ACC112 (cell line): Measurements from ENCODE around the gene BAHD1.

Source experiments
- H2AFZ ChIP-seq: fragments of 200-600 bp; sonication (generic); one replicate; pipeline ENCODE4 v1.6.0; 2017; ENCODE audit warnings: antibody characterized with exemption, low read length; ENCODE audit not compliant: unreplicated experiment
- H3K27ac ChIP-seq: fragments of 200-600 bp; sonication (generic); 2 replicates; pipeline ENCODE4 v1.5.1; 2014; ENCODE audit warnings: low read depth, mild to moderate bottlenecking, antibody characterized with exemption, low read length, moderate library complexity
- H3K27me3 ChIP-seq: fragments of 200-600 bp; sonication (generic); 2 replicates; pipeline ENCODE4 v1.6.1; 2014; ENCODE audit warnings: mild to moderate bottlenecking, antibody characterized with exemption, low read length, moderate library complexity, mixed read lengths; ENCODE audit not compliant: insufficient read depth
- H3K36me3 ChIP-seq: fragments of 200-600 bp; sonication (generic); 2 replicates; pipeline ENCODE4 v1.6.1; 2016; ENCODE audit warnings: mild to moderate bottlenecking, antibody characterized with exemption, low read length, moderate library complexity, mixed read lengths; ENCODE audit not compliant: insufficient read depth
- H3K4me1 ChIP-seq: fragments of 200-600 bp; sonication (generic); one replicate; pipeline ENCODE4 v1.6.1; 2016; ENCODE audit warnings: low read length, mixed read lengths; ENCODE audit not compliant: insufficient read depth, unreplicated experiment, control insufficient read depth
- H3K4me3 ChIP-seq: fragments of 200-600 bp; sonication (generic); 2 replicates; pipeline ENCODE4 v1.5.1; 2014; ENCODE audit warnings: mild to moderate bottlenecking, low read depth, low read length
- H3K79me2 ChIP-seq: fragments of 200-600 bp; sonication (generic); one replicate; pipeline ENCODE4 v1.6.0; 2016; ENCODE audit warnings: low read length; ENCODE audit not compliant: control insufficient read depth, unreplicated experiment, insufficient read depth

Gene BAHD1

DNA sequence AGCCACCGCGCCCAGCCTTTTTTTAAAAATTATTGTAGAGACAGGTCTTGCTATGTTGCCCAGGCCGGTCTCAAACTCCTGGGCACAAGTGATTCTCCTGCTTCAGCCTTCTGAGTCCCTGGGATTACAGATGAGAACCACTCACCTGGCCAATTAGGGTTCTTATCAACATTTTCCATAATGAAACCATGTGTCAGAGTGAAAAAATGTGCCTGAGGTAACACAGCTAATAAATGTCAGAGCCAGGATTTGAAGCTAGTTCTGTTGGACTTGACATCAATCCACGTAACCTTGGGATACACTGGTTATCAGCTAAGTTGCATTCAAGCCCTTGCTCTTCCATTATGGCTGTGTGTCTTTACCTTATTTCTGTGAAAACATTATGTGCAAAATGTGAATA is 59.2 kb downstream of the BAHD1 start:
- H3K27ac ChIP-seq = no peak overlapping the region
- no peaks in the 10 kb centered on the region for H3K36me3 ChIP-seq
- H3K4me3 ChIP-seq = no peak overlapping the region
- no peaks in the 10 kb centered on the region for H3K79me2 ChIP-seq
- H2AFZ ChIP-seq = no peak overlapping the region
- H3K4me1 ChIP-seq = peaks cover 15% of the 10 kb centered on the region
- H3K27me3 ChIP-seq = no peaks in the 10 kb centered on the region

DNA sequence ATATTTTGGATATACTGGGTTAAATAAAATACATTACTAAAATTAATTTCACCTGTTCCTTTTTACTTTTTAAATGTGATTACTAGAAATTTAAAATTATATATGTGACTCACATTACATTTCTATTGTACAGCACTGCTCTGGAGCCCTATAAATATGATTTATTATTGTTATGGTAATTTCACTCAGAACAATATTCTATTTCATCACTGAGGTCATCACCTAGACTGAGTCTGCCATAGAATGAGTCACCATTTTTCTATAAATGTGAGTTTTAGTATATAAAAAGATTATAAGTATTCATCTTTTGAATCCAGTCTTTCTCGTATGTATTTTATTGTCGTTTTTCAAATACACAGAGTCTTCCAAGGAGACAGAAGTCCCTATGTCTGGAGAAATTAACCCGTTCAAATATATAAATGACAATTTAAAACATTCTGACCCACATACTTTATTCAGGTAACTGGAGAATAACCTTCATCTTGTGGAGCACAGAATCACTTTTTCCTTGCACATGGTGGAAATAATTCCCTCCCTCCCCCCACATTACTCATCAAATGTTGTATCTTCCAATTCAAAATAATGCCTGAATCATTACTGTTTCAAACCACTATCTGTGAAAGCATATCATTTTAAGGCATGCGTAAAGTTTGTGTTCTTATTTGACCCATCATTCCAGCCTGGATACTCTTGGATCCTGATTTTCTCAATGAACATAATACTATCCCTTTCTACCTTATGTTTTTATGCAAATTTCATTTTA is 60.0 kb downstream of the BAHD1 start:
- Histone ChIP-seq H2AFZ (peak overlapping the region; percentile 10), H3K4me3 (peak overlapping the region; percentile 5; the same call in 1 of the 2 replicates), H3K27me3 (no peaks in the 10 kb centered on the region), H3K79me2 (no peaks in the 10 kb centered on the region), H3K4me1 (peaks cover 15% of the 10 kb centered on the region), H3K36me3 (no peaks in the 10 kb centered on the region), H3K27ac (peak overlapping the region; percentile 63)

DNA sequence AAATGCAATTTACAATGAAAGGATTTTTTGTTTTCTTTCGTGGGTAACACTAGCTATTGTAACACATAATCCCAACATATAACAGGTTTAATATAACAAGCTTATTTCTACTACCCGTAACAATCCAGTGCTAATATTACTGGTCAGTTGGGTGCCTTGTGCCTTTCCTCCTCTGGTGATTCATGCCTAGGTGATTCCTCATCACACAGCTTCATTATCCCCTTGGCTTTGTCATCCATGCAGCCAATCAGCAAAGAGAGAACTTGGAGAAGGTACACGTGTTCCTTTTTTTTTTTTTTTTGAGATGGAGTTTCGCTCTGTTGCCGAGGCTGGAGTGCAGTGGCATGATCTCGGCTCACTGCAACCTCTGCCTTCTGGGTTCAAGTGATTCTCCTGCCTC is 60.7 kb downstream of the BAHD1 start:
- Histone ChIP-seq H3K79me2 (no peaks in the 10 kb centered on the region), H3K27me3 (no peaks in the 10 kb centered on the region), H3K4me1 (peaks cover 17% of the 10 kb centered on the region), H3K4me3 (peak overlapping the region; percentile 5; the same call in 1 of the 2 replicates), H3K36me3 (no peaks in the 10 kb centered on the region), H3K27ac (peak overlapping the region; percentile 63), H2AFZ (no peak overlapping the region)

GRCh38 chr15:40506964-40507571 is 66.3 kb downstream of the BAHD1 start:
- H3K4me3 ChIP-seq = peak overlapping the region; percentile 29
- peaks cover 15% of the 10 kb centered on the region for H3K27me3 ChIP-seq
- no peaks in the 10 kb centered on the region for H3K36me3 ChIP-seq
- H3K79me2 ChIP-seq = no peaks in the 10 kb centered on the region
- H3K27ac ChIP-seq = no peak overlapping the region
- H3K4me1 ChIP-seq = peaks cover 6% of the 10 kb centered on the region
- H2AFZ ChIP-seq = peak overlapping the region; percentile 34

DNA sequence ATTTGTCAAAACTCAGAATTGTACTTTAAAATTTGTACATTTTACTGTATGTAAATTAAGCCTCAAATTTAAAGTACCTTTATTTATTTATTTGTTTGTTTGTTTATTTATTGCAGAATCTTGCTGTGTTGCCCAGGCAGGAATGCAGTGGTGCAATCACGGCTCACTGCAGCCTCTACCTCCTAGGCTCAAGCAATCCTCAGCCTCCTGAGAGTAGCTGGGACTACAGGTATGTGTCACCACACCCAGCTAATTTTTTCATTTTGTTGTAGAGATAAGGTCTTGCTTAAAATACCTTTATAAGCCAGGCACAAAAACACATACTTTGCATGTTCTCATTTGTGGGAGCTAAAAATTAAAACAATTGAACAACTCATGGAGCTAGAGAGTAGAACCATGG is 67.5 kb downstream of the BAHD1 start:
- peaks cover 15% of the 10 kb centered on the region for H3K27me3 ChIP-seq
- H3K27ac ChIP-seq = no peak overlapping the region
- no peaks in the 10 kb centered on the region for H3K36me3 ChIP-seq
- no peak overlapping the region for H2AFZ ChIP-seq
- H3K4me3 ChIP-seq = no peak overlapping the region
- H3K79me2 ChIP-seq = no peaks in the 10 kb centered on the region
- peaks cover 6% of the 10 kb centered on the region for H3K4me1 ChIP-seq

GRCh38 chr15:40510201-40510600 is 69.4 kb downstream of the BAHD1 start:
- Histone ChIP-seq H3K79me2 (no peaks in the 10 kb centered on the region), H3K4me3 (no peak overlapping the region), H3K4me1 (peaks cover 6% of the 10 kb centered on the region), H3K36me3 (no peaks in the 10 kb centered on the region), H3K27me3 (peaks cover 15% of the 10 kb centered on the region), H2AFZ (no peak overlapping the region), H3K27ac (no peak overlapping the region)

- Histone ChIP-seq H3K27ac (no peak overlapping the region), H3K36me3 (no peaks in the 10 kb centered on the region), H3K4me3 (peak overlapping the region; percentile 76), H3K27me3 (peaks cover 15% of the 10 kb centered on the region), H2AFZ (peak overlapping the region; percentile 74), H3K79me2 (no peaks in the 10 kb centered on the region), H3K4me1 (peaks cover 6% of the 10 kb centered on the region)
These were observed 70.3 kb downstream of the BAHD1 start for GRCh38 chr15:40511093-40511471.

DNA sequence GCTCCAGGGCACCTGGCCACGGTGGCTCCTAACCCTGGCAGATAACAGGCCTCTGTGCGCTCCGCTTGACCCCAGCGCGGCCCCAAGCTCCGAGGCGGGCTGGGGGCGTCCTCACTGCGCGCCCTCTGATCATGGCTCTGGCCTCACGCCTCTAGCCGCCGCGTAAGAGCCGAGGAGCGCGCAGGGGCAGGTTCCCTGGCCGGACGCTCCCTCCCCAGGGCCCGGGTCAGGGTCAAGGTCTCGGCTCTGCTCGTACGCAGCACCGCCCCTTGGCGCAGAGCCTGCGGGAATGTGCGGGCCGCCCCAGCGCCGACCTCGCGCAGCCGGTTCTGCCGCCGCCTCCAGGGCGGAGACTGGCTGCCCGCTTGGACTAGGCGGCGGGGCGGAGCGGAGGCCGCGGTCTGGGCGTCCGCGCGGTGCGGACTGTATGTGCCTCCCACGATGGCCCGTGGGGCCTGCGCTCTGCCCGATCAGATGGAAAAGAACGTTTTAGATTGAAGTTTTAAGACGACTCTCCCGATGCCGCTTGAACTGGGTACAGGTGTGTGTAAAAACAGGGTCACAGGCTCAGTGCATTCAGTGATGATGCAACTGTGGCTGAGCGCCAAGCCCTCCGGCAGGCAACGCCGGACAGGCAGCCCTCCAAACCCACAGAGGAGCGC is 70.8 kb downstream of the BAHD1 start:
- H3K27me3 ChIP-seq = peaks cover 15% of the 10 kb centered on the region
- no peak overlapping the region for H3K27ac ChIP-seq
- H3K4me1 ChIP-seq = peaks cover 3% of the 10 kb centered on the region
- H2AFZ ChIP-seq = peak overlapping the region; percentile 74
- no peaks in the 10 kb centered on the region for H3K36me3 ChIP-seq
- no peaks in the 10 kb centered on the region for H3K79me2 ChIP-seq
- peak overlapping the region; percentile 76 for H3K4me3 ChIP-seq

DNA sequence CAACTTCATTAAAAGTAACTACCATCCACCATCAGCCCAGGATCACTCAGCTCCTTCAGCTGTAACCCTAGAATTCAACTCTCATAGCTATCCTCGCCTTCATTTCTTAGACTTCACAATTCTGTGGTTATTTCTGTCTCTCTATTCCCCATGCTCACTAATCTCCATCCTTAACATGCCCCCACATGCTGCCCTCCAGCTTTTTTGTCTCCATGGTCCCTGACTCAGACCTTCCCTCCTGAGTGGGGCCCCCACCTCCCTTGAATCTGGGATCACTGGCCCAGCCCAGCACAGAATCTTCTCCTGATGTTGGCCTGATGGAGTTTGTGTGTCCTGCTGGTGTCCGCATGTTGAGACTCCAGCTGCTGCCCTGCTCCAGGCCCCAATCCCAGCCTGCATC is 71.7 kb downstream of the BAHD1 start:
- H3K79me2 ChIP-seq = no peaks in the 10 kb centered on the region
- H2AFZ ChIP-seq = no peak overlapping the region
- H3K36me3 ChIP-seq = no peaks in the 10 kb centered on the region
- 0 out of 2 replicates have a peak overlapping the region, but pooled peaks have one; percentile 76 for H3K4me3 ChIP-seq
- no peaks in the 10 kb centered on the region for H3K4me1 ChIP-seq
- H3K27ac ChIP-seq = no peak overlapping the region
- peaks cover 15% of the 10 kb centered on the region for H3K27me3 ChIP-seq

DNA sequence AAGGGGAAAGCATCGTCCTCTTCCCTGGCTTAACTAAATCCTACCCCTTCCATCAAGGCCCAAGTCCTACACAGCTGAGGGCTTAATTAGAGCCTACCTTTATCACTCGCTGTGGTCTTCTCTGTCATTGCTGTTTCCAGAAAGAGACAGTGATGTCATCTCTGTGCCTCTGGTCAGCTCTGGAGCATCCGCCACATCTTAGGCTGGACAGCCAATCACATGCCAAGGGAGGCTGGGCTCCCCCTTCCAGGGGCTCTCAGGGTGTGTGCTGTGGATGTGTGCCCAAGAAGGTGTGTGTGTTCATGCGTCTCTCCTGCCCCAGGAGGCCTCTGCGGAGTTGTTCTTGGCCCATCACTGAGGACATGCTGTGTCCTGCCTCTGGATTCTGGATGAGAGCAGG is 72.9 kb downstream of the BAHD1 start:
- Histone ChIP-seq H3K4me1 (no peaks in the 10 kb centered on the region), H3K27me3 (peaks cover 15% of the 10 kb centered on the region), H3K27ac (no peak overlapping the region), H3K4me3 (no peak overlapping the region), H3K36me3 (no peaks in the 10 kb centered on the region), H3K79me2 (no peaks in the 10 kb centered on the region), H2AFZ (no peak overlapping the region)
